ENCODE data around the gene CLEC2L. TPM values are rescaled to one million over a fixed set of nuclear protein-coding genes. Genes with fewer than 3 reads are reported as not detected.

CLEC2L gene
- total RNA-seq, 1 donor from 2014 or later = 0.15 TPM

GRCh38 chr7:139522830-139523198 lies 671 bp upstream of the CLEC2L start:
- Mint-ChIP-seq H3K27ac (no peak overlapping the region), H3K27me3 (ENCODE audit: insufficient read depth, low read depth) (peaks cover 38% of the 10 kb centered on the region), H3K9me3 (peaks cover 10% of the 10 kb centered on the region), H3K36me3 (peaks cover 2% of the 10 kb centered on the region), H3K4me3 (peak overlapping the region; percentile 83), H3K4me1 (peaks cover 7% of the 10 kb centered on the region)
- H3K9me3 ChIP-seq (ENCODE audit: low read depth) = no peaks in the 10 kb centered on the region
- DNase-seq (ENCODE audit: low spot score) = no peak
- no peaks in the 10 kb centered on the region for H3K79me2 ChIP-seq (ENCODE audit: low read depth)
- H3K4me1 ChIP-seq = no peaks in the 10 kb centered on the region
- no peak overlapping the region for H3K9ac ChIP-seq
- no peak overlapping the region for H2AFZ ChIP-seq (replicated peaks)
- H3K27ac ChIP-seq = no peak overlapping the region
- no peak for TF ChIP-seq EZH2 (IDR thresholded peaks at IDR 0.05)
- no peak for TF ChIP-seq CTCF (IDR thresholded peaks at IDR 0.05)
- peak; percentile 22 for TF ChIP-seq EZH2phosphoT487 (IDR thresholded peaks at IDR 0.05)
- H3K27me3 ChIP-seq = peaks cover 63% of the 10 kb centered on the region
- H4K20me1 ChIP-seq (ENCODE audit: low read depth) = no peaks in the 10 kb centered on the region
- H3K36me3 ChIP-seq = no peaks in the 10 kb centered on the region
- H3F3A ChIP-seq (ENCODE audit: low read depth) = no peaks in the 10 kb centered on the region
- peak overlapping the region; percentile 83 for H3K4me2 ChIP-seq
- peak overlapping the region; percentile 53 for H3K4me3 ChIP-seq

GRCh38 chr7:139523968-139524815 lies 707 bp downstream of the CLEC2L start:
- Mint-ChIP-seq H3K9me3 (peaks cover 10% of the 10 kb centered on the region), H3K27me3 (ENCODE audit: insufficient read depth, low read depth) (peaks cover 38% of the 10 kb centered on the region), H3K36me3 (peaks cover 2% of the 10 kb centered on the region), H3K4me1 (peaks cover 7% of the 10 kb centered on the region), H3K4me3 (peak overlapping the region; percentile 75), H3K27ac (no peak overlapping the region)
- H3K9me3 ChIP-seq (ENCODE audit: low read depth) = no peaks in the 10 kb centered on the region
- no peaks in the 10 kb centered on the region for H3K4me1 ChIP-seq
- H3K4me3 ChIP-seq = peak overlapping the region; percentile 44
- H3K27me3 ChIP-seq = peaks cover 65% of the 10 kb centered on the region
- H3K4me2 ChIP-seq = peak overlapping the region; percentile 78
- H3F3A ChIP-seq (ENCODE audit: low read depth) = no peaks in the 10 kb centered on the region
- H3K27ac ChIP-seq = no peak overlapping the region
- H3K36me3 ChIP-seq = no peaks in the 10 kb centered on the region
- H4K20me1 ChIP-seq (ENCODE audit: low read depth) = no peaks in the 10 kb centered on the region
- no peaks in the 10 kb centered on the region for H3K79me2 ChIP-seq (ENCODE audit: low read depth)
- no peak for TF ChIP-seq CTCF (IDR thresholded peaks at IDR 0.05)
- peak; percentile 69 for TF ChIP-seq EZH2phosphoT487 (IDR thresholded peaks at IDR 0.05)
- TF ChIP-seq EZH2 (IDR thresholded peaks at IDR 0.05) = peak; percentile 71
- H2AFZ ChIP-seq (replicated peaks) = no peak overlapping the region
- DNase-seq (ENCODE audit: low spot score) = peak; percentile 39
- no peak overlapping the region for H3K9ac ChIP-seq

GRCh38 chr7:139525239-139525638 lies 1.8 kb downstream of the CLEC2L start:
- no peak overlapping the region for H2AFZ ChIP-seq (replicated peaks)
- peak overlapping the region; percentile 35 for H3K4me3 Mint-ChIP-seq
- no peaks in the 10 kb centered on the region for H3K36me3 ChIP-seq
- TF ChIP-seq CTCF (IDR thresholded peaks at IDR 0.05) (no peak), EZH2 (IDR thresholded peaks at IDR 0.05) (no peak), EZH2phosphoT487 (IDR thresholded peaks at IDR 0.05) (no peak)
- no peaks in the 10 kb centered on the region for H3F3A ChIP-seq (ENCODE audit: low read depth)
- no peak overlapping the region for H3K4me3 ChIP-seq
- no peaks in the 10 kb centered on the region for H3K4me1 ChIP-seq
- no peak overlapping the region for H3K9ac ChIP-seq
- H3K4me2 ChIP-seq = no peak overlapping the region
- H3K27me3 Mint-ChIP-seq (ENCODE audit: insufficient read depth, low read depth) = peaks cover 36% of the 10 kb centered on the region
- H3K36me3 Mint-ChIP-seq = peaks cover 2% of the 10 kb centered on the region
- peaks cover 65% of the 10 kb centered on the region for H3K27me3 ChIP-seq
- no peak for DNase-seq (ENCODE audit: low spot score)
- H3K9me3 Mint-ChIP-seq = peaks cover 10% of the 10 kb centered on the region
- no peaks in the 10 kb centered on the region for H3K79me2 ChIP-seq (ENCODE audit: low read depth)
- H3K9me3 ChIP-seq (ENCODE audit: low read depth) = no peaks in the 10 kb centered on the region
- peaks cover 7% of the 10 kb centered on the region for H3K4me1 Mint-ChIP-seq
- H3K27ac ChIP-seq = no peak overlapping the region
- H4K20me1 ChIP-seq (ENCODE audit: low read depth) = no peaks in the 10 kb centered on the region
- peak overlapping the region; percentile 69 for H3K27ac Mint-ChIP-seq
